DMS53 treated with DMSO at 0.1 percent for 48 hours (cell line): ENCODE results near the gene DNAJB5.
"Not testable (repeated sequence)": the region's sequence is repeated elsewhere in the genome, so short reads cannot be mapped to it uniquely, and the experiment has no call there.

Experiments used
- DNase-seq: peaks from one replicate; lab custom pipeline; 2025; ENCODE audit not compliant: unreplicated experiment; lab: John Stamatoyannopoulos, UW

The DNAJB5 gene

GRCh38 chr9:34998266-34998665 lies 8.7 kb downstream of the DNAJB5 start:
- DNase-seq: no peak

- no peak for DNase-seq
Observed at GRCh38 chr9:34999576-34999975, 10.0 kb downstream of the DNAJB5 start.

DNA sequence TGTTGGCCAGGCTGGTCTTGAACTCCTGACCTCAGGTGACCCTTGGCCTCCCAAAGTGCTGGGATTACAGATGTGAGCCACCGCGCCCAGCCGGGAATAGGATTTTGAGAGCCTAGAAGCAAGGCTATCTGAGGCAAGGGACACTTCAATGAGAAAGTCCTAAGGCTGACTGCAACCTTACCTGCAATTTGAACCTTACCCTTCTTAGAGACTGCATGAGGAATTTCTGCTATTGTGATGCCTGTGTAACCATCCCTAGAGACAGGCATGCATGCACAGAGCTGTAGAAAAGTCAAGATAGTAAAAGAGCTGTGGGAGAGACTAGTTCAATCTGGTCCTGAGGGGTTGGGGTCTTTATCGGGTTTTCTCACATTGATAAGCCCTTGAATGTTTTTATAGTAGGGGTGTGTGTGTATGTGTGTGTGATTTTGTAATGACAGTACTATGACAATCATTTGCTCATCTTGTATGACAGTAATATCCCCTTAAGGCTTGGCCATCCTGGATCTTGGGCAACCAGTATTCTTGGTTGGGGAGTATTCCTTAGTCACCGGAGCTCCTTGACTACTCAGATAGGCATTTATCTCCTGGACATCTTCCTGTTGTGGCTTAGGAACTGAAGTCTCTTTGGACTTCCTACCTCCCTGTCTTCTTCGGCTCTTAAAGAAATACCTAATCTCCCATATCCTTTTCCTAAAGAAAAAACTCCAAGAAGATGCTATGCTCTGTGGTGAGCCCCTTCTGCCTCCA lies 11.2 kb downstream of the DNAJB5 start:
- no peak for DNase-seq

DNA sequence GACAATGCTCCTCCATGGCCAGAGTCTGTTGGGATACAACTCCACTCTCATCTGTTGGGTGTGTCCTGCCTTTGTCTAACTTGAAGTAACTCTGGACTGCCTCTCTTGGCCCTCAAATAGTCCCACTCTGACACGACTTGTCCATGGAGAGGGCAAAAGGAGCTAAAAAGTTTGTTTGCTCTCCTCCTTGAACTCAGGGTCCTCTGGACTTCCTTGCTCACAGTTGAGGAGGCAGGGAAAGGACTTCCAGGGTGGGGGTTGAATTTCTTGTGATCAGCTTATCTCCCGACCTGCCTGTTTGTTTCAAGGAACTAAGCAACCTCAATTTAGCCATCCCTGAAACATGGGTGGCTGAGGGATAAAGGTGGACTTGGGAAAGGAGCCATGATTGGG lies 11.7 kb downstream of the DNAJB5 start:
- no peak for DNase-seq

DNA sequence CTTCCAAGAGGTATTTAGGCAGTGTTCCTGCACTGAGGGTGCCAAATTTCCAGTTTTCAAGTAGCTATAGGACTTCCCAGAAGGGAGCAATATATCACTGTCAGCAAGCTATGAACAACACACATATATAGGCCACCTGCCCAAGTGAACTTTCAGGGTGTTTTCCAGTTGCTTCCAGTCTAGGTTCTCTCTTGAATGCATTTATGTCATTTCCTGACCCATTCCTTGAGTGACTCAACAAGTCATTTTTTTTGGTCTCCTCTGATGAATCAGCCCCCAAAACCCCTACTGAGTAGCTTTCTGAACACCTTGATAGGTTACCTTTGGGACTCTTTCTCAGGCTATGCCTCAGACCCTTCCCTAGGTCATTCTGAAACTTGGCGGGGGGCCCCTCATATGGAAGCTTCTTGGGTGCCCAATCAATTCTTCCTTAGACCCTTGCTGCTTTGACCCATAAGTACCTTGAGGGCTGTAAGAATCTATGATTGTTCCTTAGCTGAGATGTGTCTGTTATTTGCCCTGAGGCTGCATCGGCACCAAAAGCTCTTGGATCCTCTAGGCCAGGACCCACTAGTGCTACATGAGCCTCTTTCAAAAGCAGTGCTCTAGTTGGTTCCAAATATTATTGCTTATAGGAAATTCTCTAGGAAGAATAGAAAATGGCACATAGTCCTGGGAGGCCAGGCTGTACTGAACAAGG lies 12.4 kb downstream of the DNAJB5 start:
- DNase-seq: no peak

DNA sequence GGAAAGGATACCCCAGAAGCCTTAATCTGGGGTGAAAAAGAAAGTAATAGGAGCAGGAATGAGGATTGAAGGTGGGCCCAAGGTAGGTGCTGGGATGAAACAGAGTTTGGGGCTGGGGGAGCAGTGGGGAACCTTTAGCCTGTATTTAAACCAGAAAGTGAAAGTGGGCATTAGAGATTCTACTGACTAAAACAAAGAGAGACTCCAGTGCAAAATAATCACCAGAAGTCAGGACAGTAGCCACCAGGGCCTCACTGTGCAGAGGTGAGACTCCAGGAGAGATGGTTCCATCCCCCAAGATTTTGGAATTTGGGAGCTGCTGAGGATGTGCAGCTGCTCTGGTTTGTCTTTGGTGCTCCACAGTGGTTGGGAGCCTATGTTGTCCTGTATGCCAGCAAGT lies 13.1 kb downstream of the DNAJB5 start:
- no peak for DNase-seq

GRCh38 chr9:35004299-35004698 lies 14.8 kb downstream of the DNAJB5 start:
- not testable (repeated sequence) for DNase-seq

DNA sequence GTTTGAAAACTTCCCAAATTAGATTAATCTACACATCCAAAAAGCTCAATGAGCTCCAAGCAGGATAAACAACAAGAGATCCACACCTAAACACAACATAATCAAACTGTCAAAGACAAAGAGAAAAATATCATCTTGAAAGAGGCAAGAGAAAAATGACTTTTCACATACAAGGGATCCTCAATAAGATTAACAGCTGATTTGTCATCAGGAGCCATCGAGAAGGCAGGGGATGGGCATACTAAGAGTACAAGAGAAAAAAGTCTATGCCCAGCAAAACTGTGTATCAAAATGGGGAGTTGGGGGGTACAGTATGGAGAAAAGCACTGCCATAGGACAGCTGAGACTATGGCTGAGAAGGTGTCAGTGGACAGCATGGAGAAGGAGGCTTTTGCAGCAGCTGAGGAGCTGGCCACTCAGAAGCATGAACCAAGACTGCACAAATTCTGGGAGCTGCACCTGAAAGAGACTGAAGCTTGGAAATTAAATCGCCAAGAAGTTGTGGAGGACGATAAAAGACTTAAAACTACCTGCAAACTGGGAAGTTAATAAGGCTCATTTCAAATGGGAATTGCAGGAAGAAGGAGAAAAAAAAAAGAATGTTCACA lies 20.9 kb downstream of the DNAJB5 start:
- DNase-seq: no peak

GRCh38 chr9:35014517-35014916 lies 25.0 kb downstream of the DNAJB5 start:
- DNase-seq: no peak

DNA sequence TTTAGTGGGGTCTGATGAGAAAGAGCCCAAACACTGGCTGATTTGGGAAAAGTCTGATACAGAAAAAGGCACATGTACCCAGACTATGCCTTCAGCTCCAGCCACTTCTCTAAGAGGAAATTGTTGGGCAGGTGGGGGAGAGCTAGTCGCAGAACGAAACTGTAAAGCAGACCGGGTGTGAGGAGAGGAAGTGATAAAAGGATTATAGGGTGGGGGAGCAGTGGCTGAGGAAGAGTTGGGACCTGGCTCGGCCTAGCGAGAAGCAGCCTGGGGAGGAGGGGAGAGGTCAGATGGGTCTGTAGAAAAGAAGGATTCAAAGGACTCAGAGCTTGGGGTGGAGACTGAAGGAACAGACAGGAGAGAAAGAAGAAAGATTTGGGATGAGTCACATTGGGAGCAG lies 33.9 kb downstream of the DNAJB5 start:
- not testable (repeated sequence) for DNase-seq

GRCh38 chr9:35026671-35027070 lies 37.1 kb downstream of the DNAJB5 start:
- no peak for DNase-seq

DNA sequence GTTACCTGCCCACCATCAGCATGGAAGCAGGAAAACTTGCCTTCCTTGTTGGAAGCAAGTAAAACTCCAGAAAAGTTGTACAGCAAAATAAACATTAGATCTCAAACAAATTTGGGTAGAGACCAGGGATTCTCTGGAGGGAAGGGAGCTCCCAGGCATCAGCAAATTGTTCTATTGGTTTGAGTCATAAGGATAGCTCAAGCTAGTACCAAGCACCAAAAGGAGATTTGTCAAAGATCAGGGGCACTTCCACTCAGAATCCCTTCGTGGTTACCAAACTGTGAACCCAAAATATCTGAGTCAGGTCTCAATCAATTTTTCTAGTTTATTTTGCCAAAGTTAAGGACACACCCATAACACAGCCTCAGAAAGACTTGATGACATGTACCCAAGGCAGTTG lies 37.8 kb downstream of the DNAJB5 start:
- no peak for DNase-seq

DNA sequence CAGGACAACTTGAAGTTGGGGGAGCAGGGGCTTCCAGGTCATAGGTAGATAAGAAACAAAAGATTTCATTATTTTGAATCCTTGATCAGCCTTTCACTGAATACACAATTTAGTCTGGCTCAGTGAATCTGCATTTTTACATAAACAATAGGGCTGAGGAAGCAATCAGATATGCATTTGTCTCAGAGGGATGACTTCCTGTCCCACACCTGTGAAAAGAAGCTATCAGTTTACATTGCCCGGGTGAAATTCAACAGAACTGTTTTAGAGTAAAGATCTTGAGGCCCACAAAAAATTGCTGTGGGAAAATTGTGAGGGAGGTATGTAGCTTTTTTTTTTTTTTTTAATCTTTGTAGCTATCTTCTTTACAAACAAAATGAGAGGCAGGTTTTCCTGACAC lies 38.3 kb downstream of the DNAJB5 start:
- DNase-seq: no peak

DNA sequence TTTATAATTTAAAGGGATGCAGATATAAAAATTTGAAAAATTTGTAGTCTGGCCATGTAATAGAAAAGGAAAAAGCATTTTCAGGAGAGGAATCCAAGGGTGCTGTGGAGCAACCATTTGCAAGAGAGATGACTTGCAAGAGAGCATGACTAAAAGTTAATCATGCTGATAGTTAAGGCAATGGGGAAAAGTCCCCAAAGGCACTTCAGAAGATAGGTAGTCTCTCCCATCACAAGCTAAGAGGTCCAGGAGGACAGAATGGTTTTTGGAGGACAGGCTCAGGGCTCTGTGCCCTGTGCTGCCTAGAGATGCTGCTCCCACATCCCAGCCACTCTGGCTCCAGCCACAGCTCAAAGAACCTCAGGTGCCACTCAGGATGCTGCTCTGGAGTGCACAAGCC lies 38.8 kb downstream of the DNAJB5 start:
- DNase-seq: no peak

GRCh38 chr9:35029241-35029640 lies 39.7 kb downstream of the DNAJB5 start:
- DNase-seq: no peak

DNA sequence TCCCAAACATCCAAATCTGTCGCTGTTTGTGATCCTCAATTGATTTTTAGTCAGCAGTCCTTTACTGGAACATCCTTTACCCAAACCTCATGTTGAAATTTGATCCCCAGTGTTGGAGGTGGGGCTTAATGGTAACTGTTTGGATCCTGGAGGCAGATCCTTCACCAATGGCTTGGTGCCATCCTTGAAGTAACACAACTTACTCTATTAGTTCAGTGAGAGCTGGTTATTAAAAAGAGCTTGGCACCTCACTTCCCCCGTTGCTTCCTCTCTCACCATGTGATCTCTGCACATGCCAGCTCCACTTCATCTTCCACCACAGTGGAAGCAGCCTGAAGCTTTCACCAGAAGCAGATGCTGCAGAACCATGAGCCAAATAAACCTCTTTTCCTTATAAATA lies 40.3 kb downstream of the DNAJB5 start:
- DNase-seq: no peak

GRCh38 chr9:35033101-35033500 lies 43.6 kb downstream of the DNAJB5 start:
- no peak for DNase-seq

DNA sequence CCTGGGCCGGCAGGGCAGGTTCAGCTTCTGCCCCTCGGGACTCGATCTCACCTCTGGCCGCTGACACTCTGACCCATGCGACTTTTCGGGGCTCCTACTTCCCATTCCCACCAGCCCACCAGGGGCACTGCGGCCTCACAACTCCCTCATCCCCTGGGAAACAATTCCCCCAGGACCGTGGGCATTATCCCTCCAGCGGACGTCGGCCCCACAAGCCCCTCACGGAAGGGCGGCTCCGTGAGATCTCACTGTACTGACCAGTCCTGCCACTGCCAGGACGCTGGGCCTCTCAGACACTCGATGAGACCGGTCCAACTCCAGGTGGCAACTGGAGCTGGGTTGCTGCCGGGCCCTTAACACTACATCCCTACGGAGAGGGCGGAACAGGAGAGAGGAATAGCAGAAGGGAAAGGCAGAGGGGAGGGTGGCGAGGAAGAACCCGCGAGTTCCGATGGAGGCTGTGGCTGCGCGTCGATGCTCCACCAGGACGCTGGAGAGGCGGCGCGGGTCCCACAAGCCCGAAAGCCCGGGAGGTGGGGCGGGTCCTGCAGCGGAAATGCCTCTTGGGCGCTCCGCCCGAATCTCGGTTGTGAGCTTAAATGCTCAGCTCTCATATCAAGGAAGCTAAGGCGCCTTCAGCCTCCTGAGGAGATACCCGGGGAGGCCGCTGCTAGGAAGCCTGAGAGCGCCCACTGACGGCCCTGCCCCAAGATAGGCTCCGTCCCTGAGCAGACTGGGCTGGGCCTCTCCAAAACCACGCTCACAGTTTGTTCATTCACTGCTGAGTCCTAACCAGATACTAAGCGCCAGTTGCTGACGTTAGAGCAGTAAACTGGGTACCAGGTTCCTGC lies 46.5 kb downstream of the DNAJB5 start:
- DNase-seq: no peak

DNA sequence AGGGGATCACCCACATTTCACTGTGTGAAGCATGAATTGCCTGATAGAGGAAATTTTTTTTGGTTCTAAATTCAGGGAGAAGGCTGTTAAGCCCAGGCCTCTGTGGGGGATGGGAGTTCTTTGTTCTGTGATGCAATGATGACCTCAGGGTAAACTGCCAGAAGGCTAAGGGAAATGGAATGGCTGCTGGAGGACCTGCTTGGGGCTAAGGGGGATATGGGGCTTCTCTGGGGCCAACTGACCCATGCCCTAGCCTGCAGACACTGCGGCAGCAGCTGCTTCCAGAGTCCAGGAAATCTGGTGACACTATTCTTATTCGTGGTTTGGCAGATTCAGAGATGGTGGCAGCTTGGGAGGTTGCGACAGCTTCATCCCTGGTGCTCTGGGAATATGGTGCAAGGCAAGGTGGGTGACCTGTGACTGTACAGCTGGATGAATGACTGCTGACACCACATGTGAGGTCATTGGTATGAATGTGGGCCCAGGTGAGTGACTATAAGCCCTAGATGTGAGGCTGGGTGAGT lies 52.6 kb downstream of the DNAJB5 start:
- DNase-seq: no peak

GRCh38 chr9:35042891-35043545 lies 53.5 kb downstream of the DNAJB5 start:
- no peak for DNase-seq

DNA sequence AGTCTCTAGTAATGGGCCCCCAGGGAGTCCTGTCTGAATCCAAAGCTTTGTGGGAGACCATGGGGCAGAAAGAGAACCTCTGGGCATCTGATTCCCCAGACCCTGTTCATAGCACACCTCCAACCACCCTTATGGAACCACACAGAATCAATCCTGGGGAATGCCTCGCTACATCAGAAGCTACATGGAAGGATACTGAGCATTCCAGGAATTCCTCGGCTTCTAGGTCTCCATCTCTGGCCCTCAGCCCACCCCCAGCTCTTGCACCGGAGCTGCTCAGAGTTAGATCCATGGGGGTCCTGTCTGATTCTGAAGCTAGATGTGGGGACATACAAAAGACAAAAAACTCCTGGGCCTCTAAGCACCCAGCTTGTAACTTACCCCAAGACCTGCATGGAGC lies 54.5 kb downstream of the DNAJB5 start:
- no peak for DNase-seq
